Stomach (tissue), 4 donors: Measurements from ENCODE around the gene SIGLEC1.

Source experiments
- CTCF ChIP-seq, 7 experiments: fragments of 450-650 bp in 4 of 7; fragments of 200-600 bp in 3 of 7; sonication (generic) in 3 of 7; IDR thresholded peaks; one replicate each; pipeline ENCODE4 v1.5.1; 2016 to 2019; ENCODE audit warnings: antibody characterized with exemption in 7 of 7, control low read depth in 2 of 7, mild to moderate bottlenecking in 1 of 7
- POLR2A ChIP-seq, 4 donors: fragments of 450-650 bp; IDR thresholded peaks; one replicate each; pipeline ENCODE4 v1.6.1; 2016; ENCODE audit warnings: antibody characterized with exemption in 4 of 4, control low read depth in 2 of 4, mild to moderate bottlenecking in 1 of 4, moderate library complexity in 1 of 4
- POLR2AphosphoS5 ChIP-seq, 3 donors: sonication (generic); formaldehyde crosslinking; IDR thresholded peaks; one replicate each; pipeline ENCODE4 v1.6.1; 2016; ENCODE audit warnings: antibody characterized with exemption in 3 of 3

- TF ChIP-seq CTCF (IDR thresholded peaks at IDR 0.05) (no peak), POLR2A (IDR thresholded peaks at IDR 0.05) (no peak), POLR2AphosphoS5 (IDR thresholded peaks at IDR 0.05) (no peak)
Observed at GRCh38 chr20:3677733-3678132, 34.7 kb downstream of the SIGLEC1 start.
